H9 (cell line): ENCODE measurements around the gene SIX1. TPM values are rescaled to one million over a fixed set of nuclear protein-coding genes. Genes with fewer than 3 reads are reported as not detected.

Experiments
- DNase-seq: peaks from one replicate; pipeline ENCODE4 v3.0.0-alpha.2; 2017
- H2AFZ ChIP-seq: one replicate; pipeline ENCODE4 v1.6.1; 2013; ENCODE audit warnings: mild to moderate bottlenecking, low read length, control low read depth, moderate library complexity
- H2AK5ac ChIP-seq: 2 replicates; pipeline ENCODE4 v1.6.1; 2013; ENCODE audit warnings: low read length, control low read depth, mixed read lengths; ENCODE audit not compliant: insufficient read length
- H2BK120ac ChIP-seq: one replicate; pipeline ENCODE4 v1.6.1; 2013; ENCODE audit warnings: low read depth, mild to moderate bottlenecking, low read length, control low read depth, inconsistent platforms; ENCODE audit not compliant: poor library complexity, severe bottlenecking
- H2BK12ac ChIP-seq: 2 replicates; pipeline ENCODE4 v1.6.1; 2013; ENCODE audit warnings: low read length, control low read depth, mixed read lengths, low read depth; ENCODE audit not compliant: insufficient read length
- H2BK15ac ChIP-seq: 2 replicates; pipeline ENCODE4 v1.6.1; 2013; ENCODE audit warnings: low read depth, low read length, control low read depth
- H2BK20ac ChIP-seq: one replicate; pipeline ENCODE4 v1.6.1; 2013; ENCODE audit warnings: low read depth, mild to moderate bottlenecking, low read length, control low read depth, inconsistent platforms; ENCODE audit not compliant: poor library complexity, severe bottlenecking
- H2BK5ac ChIP-seq: 2 replicates; pipeline ENCODE4 v1.6.1; 2013; ENCODE audit warnings: low read length, control low read depth, mixed read lengths; ENCODE audit not compliant: insufficient read length
- H3K14ac ChIP-seq: 2 replicates; pipeline ENCODE4 v1.6.1; 2013; ENCODE audit warnings: low read length, control low read depth; ENCODE audit not compliant: insufficient read depth
- H3K18ac ChIP-seq: 2 replicates; pipeline ENCODE4 v1.6.1; 2013; ENCODE audit warnings: low read depth, mild to moderate bottlenecking, mixed read lengths, low read length, control low read depth; ENCODE audit not compliant: insufficient read length
- H3K23ac ChIP-seq: 2 replicates; pipeline ENCODE4 v1.6.1; 2013; ENCODE audit warnings: low read length, control low read depth, mixed read lengths, low read depth; ENCODE audit not compliant: insufficient read length
- H3K23me2 ChIP-seq: 2 replicates; pipeline ENCODE4 v1.6.1; 2013; ENCODE audit warnings: low read depth, mild to moderate bottlenecking, mixed read lengths, low read length, control low read depth; ENCODE audit not compliant: insufficient read length, poor library complexity, severe bottlenecking
- H3K27ac ChIP-seq: 2 replicates; pipeline ENCODE4 v1.5.1; 2013; ENCODE audit warnings: low read length, control low read depth, mixed read lengths, low read depth; ENCODE audit not compliant: insufficient read length
- H3K27me3 ChIP-seq: 2 replicates; pipeline ENCODE4 v1.6.1; 2013; ENCODE audit warnings: low read length, control low read depth, inconsistent platforms; ENCODE audit not compliant: insufficient read depth
- H3K4ac ChIP-seq: 2 replicates; pipeline ENCODE4 v1.6.1; 2013; ENCODE audit warnings: low read depth, mild to moderate bottlenecking, control low read depth, inconsistent platforms, low read length, moderate library complexity
- H3K4me1 ChIP-seq: 2 replicates; pipeline ENCODE4 v1.6.1; 2013; ENCODE audit warnings: low read length, control low read depth, inconsistent platforms; ENCODE audit not compliant: insufficient read depth
- H3K4me2 ChIP-seq: 2 replicates; pipeline ENCODE4 v1.6.1; 2013; ENCODE audit warnings: low read length, control low read depth, mixed read lengths; ENCODE audit not compliant: insufficient read length, insufficient read depth
- H3K56ac ChIP-seq: 2 replicates; pipeline ENCODE4 v1.6.1; 2013; ENCODE audit warnings: low read depth, mild to moderate bottlenecking, mixed read lengths, low read length, control low read depth; ENCODE audit not compliant: insufficient read length
- H3K79me1 ChIP-seq: 2 replicates; pipeline ENCODE4 v1.6.1; 2013; ENCODE audit warnings: low read depth, mild to moderate bottlenecking, moderate library complexity, low read length, control low read depth, inconsistent platforms; ENCODE audit not compliant: insufficient read depth, poor library complexity, severe bottlenecking
- H3K79me2 ChIP-seq: 2 replicates; pipeline ENCODE4 v1.6.1; 2013; ENCODE audit warnings: low read length, control low read depth, inconsistent platforms; ENCODE audit not compliant: insufficient read depth
- H3K9ac ChIP-seq: 2 replicates; pipeline ENCODE4 v1.6.1; 2013; ENCODE audit warnings: low read length, control low read depth, mixed read lengths; ENCODE audit not compliant: insufficient read length; ENCODE audit errors: extremely low read depth
- H3K9me3 ChIP-seq: one replicate; pipeline ENCODE4 v1.6.1; 2013; ENCODE audit warnings: low read depth, low read length, inconsistent platforms; ENCODE audit not compliant: control insufficient read depth
- H3T11ph ChIP-seq: one replicate; pipeline ENCODE4 v1.6.1; 2013; ENCODE audit warnings: mild to moderate bottlenecking, low read length, control low read depth, inconsistent platforms
- H4K20me1 ChIP-seq: one replicate; pipeline ENCODE4 v1.6.1; 2013; ENCODE audit not compliant: control insufficient read depth, insufficient read length, insufficient read depth
- H4K5ac ChIP-seq: 2 replicates; pipeline ENCODE4 v1.6.1; 2013; ENCODE audit warnings: low read depth, mild to moderate bottlenecking, mixed read lengths, low read length, control low read depth; ENCODE audit not compliant: insufficient read length
- H4K8ac ChIP-seq: replicated peaks from 2 replicates; pipeline ENCODE4 v1.6.1; 2013; ENCODE audit warnings: low read length, control low read depth, mixed read lengths, low read depth; ENCODE audit not compliant: insufficient read length
- H4K91ac ChIP-seq: 2 replicates; pipeline ENCODE4 v1.6.1; 2013; ENCODE audit warnings: low read depth, mild to moderate bottlenecking, moderate library complexity, mixed read lengths, low read length, control low read depth; ENCODE audit not compliant: insufficient read length
- H3K27ac Mint-ChIP-seq, 3 experiments: 2 replicates in 2 of 3; 3 replicates in 1 of 3; pipeline ENCODE4 v1.8.0; 2020 to 2021; ENCODE audit warnings: mixed read lengths in 3 of 3, mild to moderate bottlenecking in 1 of 3, moderate library complexity in 1 of 3
- H3K27me3 Mint-ChIP-seq: 2 replicates; pipeline ENCODE4 v1.8.0; 2021; ENCODE audit warnings: low read depth, mild to moderate bottlenecking, moderate library complexity, mixed read lengths
- H3K36me3 Mint-ChIP-seq, 3 experiments: 2 replicates in 2 of 3; 3 replicates in 1 of 3; pipeline ENCODE4 v1.8.0; 2020 to 2021; ENCODE audit warnings: low read depth in 3 of 3, mixed read lengths in 3 of 3; ENCODE audit not compliant: insufficient read depth in 1 of 3
- H3K4me1 Mint-ChIP-seq, 2 experiments: 2 replicates each; pipeline ENCODE4 v1.8.0; 2020; ENCODE audit warnings: mixed read lengths in 2 of 2
- H3K4me3 Mint-ChIP-seq, 2 experiments: 2 replicates in 1 of 2; 3 replicates in 1 of 2; pipeline ENCODE4 v1.8.0; 2020 to 2021; ENCODE audit warnings: mild to moderate bottlenecking in 2 of 2, mixed read lengths in 2 of 2, moderate library complexity in 1 of 2
- H3K9me3 Mint-ChIP-seq, 2 experiments: 2 replicates in 1 of 2; 3 replicates in 1 of 2; pipeline ENCODE4 v1.8.0; 2020; ENCODE audit warnings: mild to moderate bottlenecking in 2 of 2, mixed read lengths in 2 of 2, moderate library complexity in 1 of 2
- CTCF ChIP-seq: fragments of 200-600 bp; sonication (generic); conservative IDR thresholded peaks from 3 replicates; pipeline ENCODE4 v1.8.0; 2021; ENCODE audit warnings: antibody characterized with exemption, mild to moderate bottlenecking
- WGBS: extraction: QIAGEN DNeasy Blood & Tissue Kit; methylation state at CpG from one replicate; pipeline ENCODE4 v1.1.7; 2013; ENCODE audit warnings: missing lambda C conversion rate, low lambda C conversion rate, mixed read lengths; ENCODE audit not compliant: insufficient read length; ENCODE audit errors: extremely low coverage; 5-methylcytosine and 5-hydroxymethylcytosine counted together
- total RNA-seq: library from RNA; stranded (reverse); gene quantifications from 2 replicates; pipeline ENCODE4 v1.2.1, GENCODE V29; 2021

Gene SIX1
- total RNA-seq, 1 experiment from 2014 or later, result 0.17 TPM

GRCh38 chr14:60634153-60634552 lies 15.1 kb downstream of the SIX1 start:
- Mint-ChIP-seq H3K27ac (no peak overlapping the region), H3K36me3 (no peaks in the 10 kb centered on the region), H3K4me1 (peaks cover 24 to 25% of the 10 kb centered on the region in 2 experiments), H3K9me3 (peaks cover 0 to 2% of the 10 kb centered on the region in 2 experiments; a peak in 1 of 5 replicates), H3K27me3 (peaks cover 45% of the 10 kb centered on the region), H3K4me3 (no peak overlapping the region)
- Histone ChIP-seq H3K79me1 (no peaks in the 10 kb centered on the region), H4K8ac (no peak overlapping the region), H4K91ac (no peak overlapping the region), H4K20me1 (no peaks in the 10 kb centered on the region), H2BK120ac (no peak overlapping the region), H2BK15ac (no peak overlapping the region), H2AK5ac (no peak overlapping the region), H3K23me2 (peaks cover 12% of the 10 kb centered on the region), H3K4ac (no peak overlapping the region), H3K23ac (no peak overlapping the region), H3K27ac (no peak overlapping the region), H3K9me3 (no peaks in the 10 kb centered on the region), H3K4me2 (no peak overlapping the region), H3K27me3 (peaks cover 12% of the 10 kb centered on the region; the same call in 1 of the 2 replicates), H3K18ac (no peak overlapping the region), H3K4me1 (no peaks in the 10 kb centered on the region), H3K14ac (no peak overlapping the region), H4K5ac (no peak overlapping the region), H2BK20ac (no peak overlapping the region), H3K79me2 (no peaks in the 10 kb centered on the region), H3K9ac (no peak overlapping the region), H2BK5ac (no peak overlapping the region), H2BK12ac (no peak overlapping the region), H3T11ph (no peak overlapping the region), H2AFZ (no peak overlapping the region), H3K56ac (no peak overlapping the region)
- no peak for TF ChIP-seq CTCF
- no peak for DNase-seq
- WGBS, result no CpG with 5 or more reads among the region's 4 CpGs
